NCI-H128 (cell line): Measurements from ENCODE around the gene TNIP1.

Experiments used
- DNase-seq: peaks from one replicate; lab custom pipeline; 2025; ENCODE audit not compliant: unreplicated experiment; lab: John Stamatoyannopoulos, UW

TNIP1 gene

DNA sequence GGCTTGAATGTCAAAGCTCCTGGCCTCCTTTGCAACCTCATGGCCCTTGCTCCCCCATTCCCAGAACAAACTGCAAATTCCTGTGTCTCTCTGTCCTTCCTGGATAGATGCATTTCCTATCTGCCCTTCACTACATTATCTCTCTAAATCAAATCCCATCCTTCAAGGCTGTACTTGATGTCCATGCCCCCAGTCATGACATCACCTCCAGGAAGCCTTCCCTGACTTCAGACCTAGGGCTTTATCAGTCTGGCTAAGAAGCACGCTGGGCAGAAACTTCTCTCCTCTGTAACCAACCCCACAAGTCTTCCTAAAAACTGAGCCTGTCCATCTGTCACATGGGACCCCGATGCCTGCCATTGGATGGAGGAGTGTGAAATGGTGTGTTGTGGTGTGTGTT, 25.7 kb upstream of the TNIP1 start:
- no peak for DNase-seq

DNA sequence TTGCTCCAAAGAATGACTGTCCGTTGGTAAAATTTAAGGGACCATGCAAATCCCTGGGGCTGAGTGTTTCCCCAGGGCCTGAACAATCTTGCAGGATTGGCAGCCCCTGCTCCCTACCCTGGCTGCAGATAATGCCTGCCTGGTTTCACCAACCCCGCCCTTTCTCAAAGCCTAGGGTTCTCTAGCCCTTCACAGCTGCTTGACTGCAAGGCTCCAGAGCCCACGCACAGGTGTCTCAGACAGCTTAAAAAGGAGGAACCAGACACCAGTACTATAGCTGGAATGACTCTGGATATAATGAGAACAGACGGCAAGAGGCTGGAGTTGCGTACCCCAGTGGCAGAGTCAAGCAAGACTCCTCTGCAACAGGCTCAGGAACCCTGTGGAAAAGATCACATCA, 25.2 kb upstream of the TNIP1 start:
- no peak for DNase-seq

- no peak for DNase-seq
These were observed 24.7 kb upstream of the TNIP1 start for GRCh38 chr5:151105561-151105960.

- DNase-seq = no peak
These were observed 24.0 kb upstream of the TNIP1 start for GRCh38 chr5:151104795-151105194.

GRCh38 chr5:151101746-151102145, 20.9 kb upstream of the TNIP1 start:
- no peak for DNase-seq

DNA sequence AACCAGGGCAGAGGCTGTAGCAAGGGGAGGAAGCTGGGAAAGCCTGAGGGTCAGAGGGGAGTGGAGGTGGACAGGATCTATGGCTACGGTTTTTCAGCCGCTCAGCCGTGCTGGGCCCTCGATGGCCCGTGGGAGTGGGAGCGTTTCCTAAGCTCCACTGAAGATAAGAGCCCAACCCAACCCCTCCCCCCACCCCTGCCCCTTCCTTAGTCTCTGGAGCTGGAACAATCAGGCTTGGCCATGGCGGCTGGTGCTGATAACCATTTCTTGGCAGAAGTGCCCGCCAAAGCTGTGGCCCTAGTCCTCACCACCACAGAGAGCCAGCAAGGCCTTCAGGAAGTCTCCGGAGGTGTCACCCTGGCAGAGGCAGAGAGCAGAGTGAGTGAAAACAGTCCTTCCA, 20.3 kb upstream of the TNIP1 start:
- no peak for DNase-seq

DNA sequence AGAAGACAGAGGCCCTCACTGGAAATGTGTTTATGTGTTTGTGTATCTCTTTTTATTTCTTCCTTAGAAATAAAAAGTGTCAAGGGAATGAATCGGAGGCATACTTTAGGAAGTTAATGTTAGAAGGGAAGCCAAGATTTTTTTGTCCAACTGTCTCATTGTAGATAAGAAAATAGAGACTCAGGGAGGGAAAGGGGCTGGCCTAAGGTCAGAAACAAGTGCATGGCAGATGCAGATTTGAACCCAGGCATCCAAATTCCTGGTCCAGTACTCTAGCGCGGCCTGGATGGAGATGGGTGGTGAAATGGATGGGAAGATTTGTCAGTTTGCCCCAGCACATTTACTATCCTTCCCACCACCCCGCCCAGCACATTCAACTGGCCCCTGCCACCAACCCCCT, 19.8 kb upstream of the TNIP1 start:
- no peak for DNase-seq

- DNase-seq = no peak
These were observed 17.9 kb upstream of the TNIP1 start for GRCh38 chr5:151098768-151099121.

DNA sequence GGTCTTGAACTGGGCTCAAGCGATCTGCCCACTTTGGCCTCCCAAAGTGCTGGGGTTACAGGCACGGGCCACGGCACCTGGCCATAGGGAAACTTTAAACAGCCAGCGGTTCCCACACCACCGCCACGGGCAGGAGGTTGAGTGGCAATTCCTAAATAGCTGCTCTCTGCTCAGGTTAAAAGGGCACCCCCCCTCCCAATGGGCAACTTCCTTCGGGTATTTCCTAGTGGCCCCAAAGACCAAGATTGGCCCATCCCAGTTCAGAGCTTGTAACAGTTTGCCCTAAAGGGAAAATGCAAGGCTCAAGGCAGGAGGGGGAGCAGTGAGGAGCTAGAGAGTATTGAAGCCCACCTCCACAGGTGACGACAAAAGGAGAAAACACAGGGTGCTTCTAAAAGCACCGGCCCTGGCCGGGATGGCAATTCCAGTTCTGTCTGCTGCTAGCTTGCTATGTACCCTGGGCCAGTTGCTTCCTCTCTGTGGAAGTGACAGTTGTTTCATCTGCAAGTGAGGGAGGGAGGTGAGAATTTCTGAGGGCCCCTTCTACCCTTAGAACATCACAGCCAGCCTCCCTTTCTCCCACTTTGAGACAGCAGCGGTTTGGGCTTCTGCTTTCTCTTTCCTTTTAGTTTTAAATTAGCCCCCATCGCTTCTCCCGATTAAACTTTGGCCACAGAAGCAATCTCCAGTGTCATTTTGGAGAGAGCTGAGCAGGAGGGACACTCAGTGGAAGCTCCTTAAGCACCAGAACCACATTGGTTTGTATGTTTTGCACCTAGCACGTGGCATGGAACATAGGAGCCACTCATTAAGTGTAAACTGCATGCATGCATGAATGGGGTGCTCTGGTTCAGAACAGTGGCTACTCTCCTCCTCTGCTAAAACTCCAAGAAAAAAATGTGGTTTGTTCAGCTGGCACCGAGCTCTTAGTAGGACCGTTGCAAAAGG, 17.3 kb upstream of the TNIP1 start:
- no peak for DNase-seq

DNA sequence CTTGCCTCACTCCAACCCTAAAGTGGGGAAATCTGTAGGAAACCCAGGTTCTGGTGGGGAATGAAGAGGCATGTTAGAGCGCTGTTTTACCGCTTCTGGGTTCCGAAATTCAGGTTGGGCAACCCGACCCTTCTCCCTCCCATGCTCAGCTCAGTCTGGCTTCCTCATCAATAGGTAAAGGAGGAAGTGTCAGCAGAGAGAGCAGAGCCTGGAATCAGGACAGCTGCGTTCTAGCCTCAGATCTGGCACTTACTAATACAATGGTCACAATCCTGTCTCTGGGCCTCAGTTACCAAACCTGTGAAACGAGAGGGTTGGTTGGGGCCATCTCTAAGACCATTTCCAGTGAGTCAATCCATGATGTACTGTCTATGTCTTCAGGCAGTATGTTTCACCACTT, 16.2 kb upstream of the TNIP1 start:
- no peak for DNase-seq

- no peak for DNase-seq
These were observed 15.2 kb upstream of the TNIP1 start for GRCh38 chr5:151096001-151096373.

DNA sequence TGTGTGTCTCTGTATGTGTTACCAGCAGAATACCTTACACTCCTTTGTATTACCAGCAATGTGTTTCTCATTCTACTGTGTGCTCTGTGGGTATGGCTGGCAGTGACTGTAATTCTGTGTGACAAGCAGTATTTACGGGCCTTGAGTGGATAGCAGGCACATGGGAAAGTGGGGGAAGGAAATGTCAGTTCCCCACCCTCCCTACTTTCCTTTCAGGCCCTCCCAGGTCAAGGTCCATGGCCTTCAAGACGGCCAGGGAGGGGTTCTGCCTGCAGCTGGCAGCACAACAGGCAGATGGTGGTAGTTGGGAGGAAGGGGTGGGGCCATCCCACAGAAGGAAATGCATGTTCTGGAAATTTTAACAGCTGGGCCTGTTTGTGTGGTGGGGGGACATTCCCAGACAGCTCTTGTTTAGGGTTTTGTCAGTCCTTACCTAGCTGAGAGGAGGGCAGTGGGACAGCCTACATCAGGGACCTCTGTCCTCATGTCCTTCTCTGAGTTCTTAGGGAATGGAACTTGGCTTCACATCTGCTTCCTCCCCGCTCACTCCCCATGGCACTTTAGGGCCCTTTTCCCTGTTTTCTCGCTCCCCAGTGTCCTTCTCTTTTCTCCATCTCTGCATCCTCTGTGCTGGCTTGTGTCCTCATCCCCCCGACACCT, 14.6 kb upstream of the TNIP1 start:
- no peak for DNase-seq

GRCh38 chr5:151094852-151095245, 14.0 kb upstream of the TNIP1 start:
- no peak for DNase-seq

DNA sequence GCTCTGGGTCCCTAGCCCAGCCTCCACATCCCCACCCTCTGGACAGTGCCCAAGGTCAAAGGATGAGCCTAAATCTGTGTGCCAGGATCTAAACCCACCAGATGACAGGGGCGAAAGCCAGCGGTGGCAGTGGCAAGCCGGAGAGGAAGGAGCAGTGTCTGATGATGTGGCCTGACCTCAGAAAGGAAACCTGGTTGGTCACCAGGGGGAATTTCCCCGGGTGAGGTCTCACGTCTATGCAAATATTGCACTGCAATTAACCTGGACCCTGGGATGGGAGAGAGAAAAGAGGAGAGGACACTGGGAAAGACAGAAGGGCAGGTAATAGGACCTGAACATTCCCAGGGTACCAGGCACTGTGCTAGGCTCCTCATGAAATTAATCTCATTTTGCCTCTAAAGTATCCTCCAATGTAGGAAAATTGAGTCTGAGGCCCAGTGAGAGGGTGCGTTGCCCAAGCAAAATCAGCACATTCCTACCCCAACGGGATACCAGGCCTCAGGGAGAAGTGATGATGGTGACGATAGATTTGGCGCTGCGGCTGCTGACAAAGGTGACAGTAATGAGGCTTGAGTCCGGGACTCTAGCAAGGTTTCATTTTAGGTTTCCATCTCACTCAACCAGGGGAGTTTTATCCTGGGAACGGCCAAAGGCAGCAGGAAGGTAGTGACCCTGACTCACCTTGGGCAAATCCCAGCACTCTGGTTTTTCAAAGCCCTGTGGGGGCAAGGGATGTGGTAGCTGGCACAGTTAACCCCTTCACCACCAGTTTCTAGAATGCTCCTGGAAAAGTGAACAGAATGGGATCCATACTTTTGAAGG, 13.4 kb upstream of the TNIP1 start:
- no peak for DNase-seq

GRCh38 chr5:151093476-151093889, 12.6 kb upstream of the TNIP1 start:
- DNase-seq = no peak

GRCh38 chr5:151092762-151093161, 11.9 kb upstream of the TNIP1 start:
- DNase-seq = no peak

DNA sequence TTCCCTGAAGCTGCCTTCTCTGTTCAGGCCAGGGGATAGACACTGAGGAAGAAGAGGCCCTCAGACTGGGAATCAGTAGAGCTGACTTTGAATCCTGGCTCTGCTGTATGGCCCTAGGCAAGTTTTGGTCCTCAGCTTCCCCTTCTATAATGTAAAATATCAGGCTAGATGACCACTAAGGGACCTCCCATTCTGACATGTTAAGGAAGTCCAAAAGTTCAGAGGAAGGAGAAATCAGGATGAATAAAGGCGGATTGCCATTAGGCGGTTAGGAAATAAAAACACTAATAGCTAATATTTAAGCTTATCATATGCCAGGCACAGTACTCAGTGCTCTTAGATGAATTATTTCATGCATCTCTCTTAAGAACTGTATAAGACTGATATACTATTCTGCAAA, 8.9 kb upstream of the TNIP1 start:
- no peak for DNase-seq

DNA sequence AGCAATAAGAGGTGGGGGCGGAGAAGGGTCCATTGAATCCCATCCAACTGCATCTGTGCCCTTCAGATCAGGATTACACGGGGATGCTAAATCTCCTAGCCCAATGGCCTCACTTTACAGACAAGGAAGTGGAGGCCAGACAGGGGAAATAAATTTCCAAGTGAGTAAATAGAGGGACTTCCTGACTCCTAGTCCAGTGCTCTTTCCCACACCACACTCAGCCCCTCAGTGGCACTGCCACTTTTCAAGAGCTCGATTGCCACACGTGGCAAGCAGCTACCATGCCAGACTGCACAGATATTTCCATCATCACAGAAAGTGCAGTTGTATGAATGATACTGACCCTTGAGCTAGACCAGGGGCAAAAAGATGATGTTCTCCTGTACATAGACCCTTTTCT, 8.2 kb upstream of the TNIP1 start:
- no peak for DNase-seq

- no peak for DNase-seq
These were observed 6.7 kb upstream of the TNIP1 start for GRCh38 chr5:151087486-151087885.

- no peak for DNase-seq
These were observed 6.1 kb upstream of the TNIP1 start for GRCh38 chr5:151086905-151087360.

DNA sequence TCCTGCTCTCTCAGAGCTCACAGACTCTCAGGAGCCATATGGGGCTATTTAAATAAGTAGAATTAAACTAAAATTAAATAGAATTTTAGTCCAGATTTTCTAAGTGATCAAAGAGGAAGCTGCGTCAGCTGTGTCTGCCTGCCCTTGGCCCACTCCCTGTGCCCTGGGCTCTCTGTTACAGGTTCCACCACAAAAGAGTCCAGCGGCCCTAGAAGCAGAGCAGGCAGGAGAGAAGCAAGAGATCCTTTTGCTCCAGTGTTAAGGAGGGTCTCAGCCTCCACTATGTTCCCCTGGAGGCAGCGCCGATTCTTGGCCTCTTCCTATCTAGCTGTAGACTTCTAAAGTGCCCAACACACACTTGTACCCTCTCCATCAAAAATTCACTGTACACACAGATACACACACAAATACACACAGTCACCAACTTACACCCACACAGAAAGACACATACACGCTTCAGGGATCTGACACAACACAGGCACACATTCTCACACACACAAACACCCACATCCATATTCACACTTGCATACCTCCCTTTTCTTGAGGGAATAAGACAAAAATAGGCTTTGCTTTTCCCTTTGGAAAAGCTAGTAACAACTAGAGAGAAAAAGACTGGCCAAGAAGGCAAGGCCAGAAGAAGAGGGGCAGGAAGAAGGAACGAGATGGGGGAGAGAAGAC, 5.5 kb upstream of the TNIP1 start:
- no peak for DNase-seq
